IPS-NIHi11 (cell line): ENCODE data around the gene FBH1.
"Not testable (repeated sequence)": the region's sequence is repeated elsewhere in the genome, so short reads cannot be mapped to it uniquely, and the experiment has no call there.

Experiments
- DNase-seq: peaks from one replicate; pipeline ENCODE4 v3.0.0; 2012; ENCODE audit warnings: mixed read lengths, low spot score

FBH1 gene

DNA sequence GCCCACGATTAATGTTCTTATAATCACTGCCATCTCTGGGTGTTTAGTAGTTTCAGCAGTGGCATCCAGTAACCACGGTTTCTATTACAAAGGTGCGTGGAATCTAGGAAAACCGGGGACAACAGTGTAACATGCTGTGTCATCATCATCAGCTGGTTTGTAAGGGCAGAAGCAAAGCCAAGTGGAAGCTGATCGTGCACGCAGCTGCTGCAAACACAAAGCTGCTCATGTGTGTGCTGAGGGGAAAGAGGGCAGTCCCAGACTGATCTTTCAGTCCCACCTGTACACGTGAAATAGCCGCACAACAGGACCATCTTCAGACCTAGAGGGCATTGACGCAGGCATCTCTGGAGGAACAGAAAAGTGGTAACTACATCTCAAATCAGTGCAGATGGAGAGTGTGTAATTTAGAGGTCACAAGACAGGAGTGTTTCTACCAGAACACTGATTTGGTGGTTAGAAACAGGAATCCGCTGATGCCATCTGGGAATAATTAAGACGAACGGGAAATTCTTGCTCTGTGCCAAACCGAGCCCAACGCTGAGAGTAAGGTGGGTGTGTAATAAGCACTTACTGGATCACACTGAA, 13.8 kb upstream of the FBH1 start:
- no peak for DNase-seq

DNA sequence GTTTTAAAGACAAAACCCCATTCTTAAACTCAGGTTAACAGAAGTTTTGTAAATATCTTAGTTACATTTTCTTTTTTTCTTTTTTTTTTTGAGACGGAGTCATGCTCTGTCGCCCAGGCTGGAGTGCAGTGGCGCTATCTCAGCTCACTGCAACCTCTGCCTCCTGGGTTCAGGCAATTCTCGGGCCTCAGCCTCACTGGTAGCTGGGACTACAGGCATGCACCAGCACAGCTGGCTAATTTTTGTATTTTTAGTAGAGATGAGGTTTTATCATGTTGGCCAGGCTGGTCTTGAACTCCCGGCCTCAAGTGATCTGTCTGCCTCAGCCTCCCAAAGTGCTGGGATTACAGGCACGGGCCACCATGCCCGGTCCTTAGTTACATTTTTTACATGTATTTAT, 13.0 kb upstream of the FBH1 start:
- DNase-seq = not testable (repeated sequence)

DNA sequence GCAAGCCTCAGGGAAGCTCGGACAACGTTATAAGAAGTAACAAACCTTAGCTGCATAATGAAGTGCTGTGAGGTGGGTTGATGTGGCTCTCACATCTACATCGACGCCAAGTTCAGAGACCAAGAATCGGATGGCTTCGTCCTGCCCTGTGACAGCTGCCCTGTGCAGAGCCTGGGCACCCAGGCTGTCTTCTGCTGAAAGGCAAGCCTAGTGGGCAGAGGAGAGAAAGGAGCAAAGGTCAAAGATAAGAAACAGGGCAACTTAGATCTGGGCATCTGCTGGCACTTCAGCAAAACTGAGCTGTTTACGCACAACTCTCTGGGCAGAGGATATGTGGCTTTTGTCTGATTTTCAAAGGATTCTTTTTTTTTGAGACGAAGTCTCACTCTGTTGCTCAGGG, 7.1 kb upstream of the FBH1 start:
- DNase-seq = no peak

DNA sequence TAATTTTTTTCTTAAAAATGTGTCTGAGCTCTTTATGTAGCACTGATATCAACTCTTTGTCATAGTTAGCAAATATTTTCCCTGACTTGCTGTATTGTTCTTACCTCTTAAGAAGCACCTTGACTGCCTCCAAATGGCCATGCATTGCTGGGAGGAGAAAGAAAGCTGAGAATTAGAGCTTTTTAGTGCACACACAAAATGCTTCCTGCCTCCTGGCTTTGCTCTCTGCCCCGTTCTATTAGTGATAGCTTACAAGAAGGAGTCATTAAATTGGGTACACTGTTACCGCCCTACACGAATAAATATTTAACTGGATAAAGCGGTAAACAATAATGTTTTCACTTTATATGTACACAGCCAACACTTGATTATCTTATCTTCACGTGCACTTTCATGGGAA, 4.4 kb upstream of the FBH1 start:
- DNase-seq = no peak

DNA sequence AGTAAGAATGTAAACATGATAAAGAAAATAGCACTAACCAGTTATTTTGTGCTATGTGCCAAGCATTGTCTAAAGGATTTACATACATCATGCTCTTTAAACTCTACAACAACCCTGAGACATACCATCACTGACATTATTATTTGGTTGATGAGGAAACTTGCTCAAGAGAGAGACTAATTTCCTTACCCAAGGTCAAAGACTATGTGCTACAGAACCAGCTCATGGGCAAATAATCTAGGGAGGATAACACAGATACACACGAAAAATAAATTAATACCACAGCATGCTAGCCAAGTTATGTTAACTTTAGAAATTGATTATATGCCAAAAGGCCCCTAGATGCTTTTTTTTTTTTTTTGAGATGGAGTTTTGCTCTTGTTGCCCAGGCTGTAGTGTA, 3.0 kb upstream of the FBH1 start:
- no peak for DNase-seq

DNA sequence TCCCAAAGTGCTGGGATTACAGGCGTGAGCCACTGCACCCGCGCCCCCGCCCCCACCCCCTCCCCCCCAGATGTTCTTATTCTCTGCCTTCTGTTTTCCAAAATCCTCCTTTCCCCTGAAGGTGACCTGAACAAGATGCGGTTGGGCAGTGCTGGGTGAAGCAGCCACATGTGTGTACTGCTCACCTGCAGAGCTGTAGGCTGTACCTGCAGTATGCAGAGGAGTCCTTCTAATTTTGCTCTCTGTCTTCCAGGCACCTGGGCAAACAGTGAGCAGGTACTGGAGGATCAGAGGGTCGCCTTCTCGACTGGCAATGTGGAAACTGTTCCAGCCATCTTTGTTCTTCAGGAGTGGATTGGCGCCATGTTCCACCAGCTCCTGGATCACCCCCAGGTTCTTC, 2.4 kb upstream of the FBH1 start:
- DNase-seq = no peak

DNA sequence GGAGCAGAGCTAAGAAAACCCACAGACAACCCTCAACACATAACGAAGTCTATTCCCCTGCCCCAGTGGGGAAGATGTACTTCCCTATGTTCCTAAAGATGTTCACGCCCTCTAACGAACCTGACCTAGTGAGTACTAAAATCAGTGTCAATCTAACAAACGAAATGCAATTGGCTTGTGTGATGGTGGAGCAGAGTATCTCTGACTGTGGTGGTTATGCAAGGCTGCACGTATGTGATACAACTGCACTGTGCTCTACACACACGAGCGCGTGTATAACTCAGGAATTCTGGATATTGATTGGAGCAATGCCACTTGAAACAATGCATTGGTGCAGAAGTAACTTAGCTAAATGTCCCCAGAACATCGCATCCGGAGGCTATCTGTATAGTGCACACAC, 1.7 kb upstream of the FBH1 start:
- no peak for DNase-seq

DNA sequence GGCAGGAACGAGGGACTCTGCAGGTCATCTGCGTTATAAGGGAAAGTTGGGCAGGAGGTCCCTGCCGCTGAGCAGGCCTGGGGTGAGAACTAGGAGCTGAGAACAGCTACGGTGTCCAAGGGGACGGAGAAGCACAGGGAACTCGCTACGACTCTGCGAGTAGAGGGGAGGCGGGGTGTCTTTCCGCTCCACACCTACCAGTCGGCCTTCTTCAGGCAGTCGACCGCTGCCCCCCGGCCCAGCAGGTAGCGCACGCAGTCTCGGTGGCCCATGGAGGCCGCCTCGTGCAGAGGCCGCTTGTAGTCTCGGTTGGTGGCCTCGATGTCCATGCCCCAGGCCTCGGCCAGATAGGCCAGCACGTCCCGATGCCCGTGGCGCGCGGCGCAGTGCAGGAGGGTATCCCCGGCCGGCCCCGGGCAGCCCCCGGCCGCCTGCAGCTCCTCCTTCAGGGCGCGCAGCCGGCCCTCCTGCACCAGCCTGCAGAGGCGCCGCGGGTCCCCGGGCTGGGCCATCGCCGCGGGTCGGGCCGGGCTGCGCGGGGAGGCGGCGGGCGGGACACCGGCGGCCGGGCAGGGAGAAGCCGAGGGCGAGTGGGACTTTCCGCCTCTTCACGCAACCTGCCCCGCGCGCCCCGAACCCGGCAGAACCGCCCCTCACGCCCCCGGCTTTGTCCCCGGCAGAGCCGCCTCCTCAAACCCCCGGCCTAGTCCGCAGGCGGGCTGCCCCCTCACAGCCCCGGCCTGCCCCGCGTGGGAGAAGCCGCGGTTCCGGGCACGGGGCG, 1.0 kb upstream of the FBH1 start:
- DNase-seq = peak; percentile 62

- DNase-seq = peak; percentile 48
These were observed 441 bp downstream of the FBH1 start for GRCh38 chr10:5890452-5890915.

- DNase-seq = no peak
These were observed 966 bp downstream of the FBH1 start for GRCh38 chr10:5891009-5891408.

DNA sequence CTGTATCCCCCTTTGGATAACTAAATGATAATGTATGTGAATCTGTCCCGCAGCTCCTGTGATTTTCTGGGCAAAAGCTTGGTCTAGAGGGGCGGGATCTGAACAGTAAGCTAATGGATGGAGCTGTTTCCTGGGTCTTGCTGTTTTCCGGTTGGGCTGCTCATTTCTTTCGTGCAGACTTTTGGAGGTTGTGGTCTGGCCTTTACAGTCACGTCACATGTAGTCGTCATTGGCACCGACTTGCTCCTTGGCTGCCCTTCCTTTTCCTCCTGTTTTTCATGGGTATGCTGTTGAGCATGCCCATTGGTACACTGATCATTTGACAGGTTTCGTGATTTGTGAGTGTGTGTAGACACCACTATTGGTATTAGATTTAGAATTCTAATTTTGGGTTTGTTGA, 2.0 kb downstream of the FBH1 start:
- no peak for DNase-seq

GRCh38 chr10:5893321-5893720, 3.3 kb downstream of the FBH1 start:
- DNase-seq = no peak

DNA sequence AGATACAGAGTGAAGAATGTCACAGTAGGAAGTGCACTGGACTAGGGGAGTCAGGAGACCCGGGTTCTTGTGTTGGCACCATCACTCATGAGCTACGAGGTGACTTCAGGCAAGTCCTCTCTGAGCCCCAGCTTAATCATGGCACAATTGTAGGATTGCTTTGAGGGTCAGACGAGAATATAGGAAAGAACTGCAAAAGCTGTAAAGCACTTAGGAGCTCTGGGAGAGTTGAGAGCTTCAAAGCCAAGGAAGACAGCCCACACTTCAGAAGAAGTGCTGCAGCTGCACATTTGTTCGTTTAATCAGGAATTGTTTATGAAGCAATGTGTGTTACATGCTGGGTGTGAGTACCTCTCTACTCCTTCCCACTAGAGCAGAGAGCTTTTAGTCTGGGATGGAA, 4.4 kb downstream of the FBH1 start:
- no peak for DNase-seq

- no peak for DNase-seq
These were observed 4.8 kb downstream of the FBH1 start for GRCh38 chr10:5894873-5895272.

DNA sequence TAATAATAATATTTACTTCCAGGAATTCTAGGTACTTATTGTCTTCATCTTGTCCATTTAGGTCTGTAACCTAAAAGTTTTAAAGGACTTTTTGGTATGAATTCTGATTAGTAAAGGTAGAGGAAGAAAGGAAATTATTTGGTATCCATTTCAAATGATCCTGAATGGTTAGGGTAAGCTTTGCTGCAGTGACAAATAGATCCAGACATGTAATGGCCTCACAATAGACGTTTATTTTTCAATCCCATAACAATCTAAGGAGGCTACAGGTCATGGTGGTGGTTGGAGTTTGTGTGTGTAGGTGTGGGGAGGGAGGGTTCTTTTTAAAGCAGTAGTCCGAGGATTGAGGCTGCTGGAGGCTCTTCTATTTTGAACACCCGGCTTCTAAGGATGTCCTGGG, 5.3 kb downstream of the FBH1 start:
- no peak for DNase-seq

- DNase-seq = no peak
These were observed 5.8 kb downstream of the FBH1 start for GRCh38 chr10:5895804-5896203.

GRCh38 chr10:5896208-5897052, 6.4 kb downstream of the FBH1 start:
- no peak for DNase-seq

- DNase-seq = no peak
These were observed 7.0 kb downstream of the FBH1 start for GRCh38 chr10:5897053-5897340.

DNA sequence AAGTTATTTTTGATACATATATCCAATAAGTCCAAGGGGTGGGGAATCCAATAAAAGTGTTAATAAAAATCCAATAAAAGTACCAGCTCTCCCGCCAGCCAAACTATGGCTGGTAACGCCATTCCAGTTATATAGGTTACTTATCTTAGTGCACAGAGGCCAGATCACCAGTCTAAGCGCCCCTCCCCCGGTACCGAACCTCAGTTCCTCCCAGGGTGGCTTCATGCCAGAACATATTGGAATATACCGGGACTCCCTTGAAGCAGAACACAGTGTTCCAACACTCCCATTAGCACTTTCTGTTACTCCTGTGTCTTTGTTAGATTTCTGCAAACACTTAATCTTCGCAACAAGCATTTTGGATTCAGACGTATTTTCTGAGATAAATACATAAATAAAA, 7.5 kb downstream of the FBH1 start:
- DNase-seq = no peak

DNA sequence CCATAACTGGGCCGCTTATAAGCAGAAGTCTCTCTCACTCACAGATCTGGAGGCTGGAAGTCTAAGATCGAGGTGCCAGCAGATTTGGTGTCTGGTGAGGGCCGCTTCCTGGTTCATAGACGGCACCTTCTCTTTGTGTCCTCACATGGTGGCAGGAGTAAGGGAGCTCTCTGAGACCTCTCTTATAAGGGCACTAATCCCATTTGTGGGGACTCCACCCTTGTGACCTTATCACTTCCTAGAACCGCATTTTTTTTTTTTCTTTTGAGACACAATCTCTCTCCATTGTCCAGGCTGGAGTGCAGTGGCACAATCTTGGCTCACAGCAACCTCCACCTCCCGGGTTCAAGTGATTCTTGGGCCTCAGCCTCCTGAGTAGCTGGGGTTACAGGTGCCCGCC, 8.1 kb downstream of the FBH1 start:
- no peak for DNase-seq

DNA sequence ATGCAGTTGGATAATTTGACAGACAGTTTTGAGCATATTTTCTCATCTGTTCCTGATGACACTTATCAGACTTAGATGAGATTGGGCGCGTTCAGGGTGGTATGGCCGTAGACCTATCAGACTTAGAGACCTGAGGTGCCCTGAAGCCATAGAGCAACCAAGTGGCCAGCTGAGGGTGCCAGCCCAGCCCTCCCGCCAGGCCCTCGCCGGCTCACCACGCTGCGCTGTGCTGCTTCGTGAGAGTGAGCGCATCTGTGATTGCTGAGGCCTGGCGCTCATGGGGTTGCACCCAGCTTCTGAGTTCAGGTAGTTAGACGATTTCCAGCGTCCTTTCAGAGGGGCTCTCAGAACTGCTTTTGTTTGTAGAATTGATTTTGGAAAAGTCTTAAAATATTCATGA, 10.2 kb downstream of the FBH1 start:
- DNase-seq = no peak

GRCh38 chr10:5902511-5903274, 12.7 kb downstream of the FBH1 start:
- DNase-seq = no peak

DNA sequence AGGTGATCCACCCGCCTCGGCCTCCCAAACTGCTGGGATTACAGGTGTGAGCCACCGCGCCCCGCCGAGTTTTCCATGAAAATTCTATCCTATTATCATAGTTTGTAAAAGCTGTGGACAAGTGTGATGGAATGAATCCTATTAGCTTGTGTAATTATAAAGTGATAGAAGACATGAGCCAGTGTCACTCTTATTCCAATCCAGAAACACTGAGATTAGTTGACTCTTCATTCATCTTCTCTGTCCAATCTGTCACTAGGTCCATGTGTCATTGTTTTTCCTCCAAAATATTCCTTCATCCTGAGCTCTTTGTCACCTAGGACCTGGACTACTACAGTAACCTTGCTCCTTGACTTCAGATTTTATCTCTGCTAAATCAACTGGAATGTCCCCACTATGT, 13.5 kb downstream of the FBH1 start:
- DNase-seq = no peak
